Measurements from ENCODE around the gene STK10. TPM values are rescaled to one million over a fixed set of nuclear protein-coding genes. Genes with fewer than 3 reads are reported as not detected.

Gene STK10
- total and polyA plus RNA-seq, 4 donors: 2.8 to 21.7 (median 7.7) TPM

DNA sequence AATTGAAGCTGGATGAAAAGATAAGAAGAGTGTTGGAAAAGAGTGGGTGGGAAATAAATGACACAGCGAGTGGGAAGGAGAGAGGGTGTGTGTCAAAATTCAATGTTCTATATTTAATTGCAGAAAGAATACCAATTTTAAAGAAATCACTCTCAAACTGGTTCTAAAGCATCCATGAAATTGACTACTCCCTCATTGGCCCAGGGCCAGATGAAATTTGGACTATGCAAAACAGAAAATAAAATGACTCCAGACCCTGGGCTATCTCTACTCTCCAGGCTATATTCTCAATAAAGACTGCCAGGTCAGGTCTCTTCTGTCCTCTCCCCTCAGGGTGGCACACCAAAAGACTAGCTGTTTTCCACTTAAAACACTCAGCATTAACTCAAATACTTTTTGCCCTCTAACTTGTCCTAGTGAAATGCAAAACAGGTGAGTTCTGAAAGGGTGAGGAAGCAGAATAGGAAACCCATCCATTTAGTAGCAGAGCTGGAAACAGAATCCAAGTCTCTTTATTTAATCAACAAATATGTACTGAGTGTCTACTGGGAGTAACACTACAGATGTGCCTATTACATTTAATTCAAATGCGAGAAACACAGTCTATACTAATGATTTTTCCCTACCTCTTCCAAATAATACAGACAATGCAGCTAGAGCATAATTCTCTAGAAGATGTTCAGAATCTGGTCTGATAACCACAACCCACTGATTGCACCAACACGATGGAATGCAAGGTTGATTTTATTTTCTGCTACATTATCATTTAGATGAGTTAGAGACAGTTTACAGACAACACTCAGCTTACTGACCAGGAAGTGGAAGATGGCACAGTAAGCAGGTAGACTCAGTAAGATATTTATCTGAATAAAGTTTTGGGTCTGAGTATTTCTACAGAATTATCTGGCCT lies 48.1 kb upstream of the STK10 start:
- Histone ChIP-seq H3K27ac (ENCODE audit: low read depth in 1 of 2, low read length in 2 of 2) (no peak overlapping the region), H3K9me3 (ENCODE audit: control insufficient read depth in 4 of 4, low read length in 3 of 4) (no peaks in the 10 kb centered on the region), H3K4me3 (ENCODE audit: low read depth in 1 of 3, low read length in 3 of 3) (no peak overlapping the region), H3K9ac (ENCODE audit: low read depth in 1 of 2, low read length in 2 of 2) (no peak overlapping the region), H3K4me1 (ENCODE audit: control insufficient read depth in 4 of 4, insufficient read depth in 4 of 4, low read length in 3 of 4) (peaks cover 0 to 17% (median 16%) of the 10 kb centered on the region in 4 donors), H3K36me3 (ENCODE audit: control insufficient read depth in 4 of 4, insufficient read depth in 3 of 4, low read depth in 1 of 4, low read length in 3 of 4) (peaks cover 0 to 3% (median 1%) of the 10 kb centered on the region in 4 donors), H3K27me3 (ENCODE audit: control insufficient read depth in 4 of 4, insufficient read depth in 4 of 4, low read length in 3 of 4) (no peaks in the 10 kb centered on the region)
- 59% methylated on average over 3 of the region's 3 CpGs for WGBS
- TF ChIP-seq HNF4A (conservative IDR thresholded peaks at IDR 0.05) (peak; percentile 40 to 65), SP1 (IDR thresholded peaks at IDR 0.05) (peak; percentile 21), MAX (IDR thresholded peaks at IDR 0.05) (no peak)
- DNase-seq (ENCODE audit: low spot score): no peak

DNA sequence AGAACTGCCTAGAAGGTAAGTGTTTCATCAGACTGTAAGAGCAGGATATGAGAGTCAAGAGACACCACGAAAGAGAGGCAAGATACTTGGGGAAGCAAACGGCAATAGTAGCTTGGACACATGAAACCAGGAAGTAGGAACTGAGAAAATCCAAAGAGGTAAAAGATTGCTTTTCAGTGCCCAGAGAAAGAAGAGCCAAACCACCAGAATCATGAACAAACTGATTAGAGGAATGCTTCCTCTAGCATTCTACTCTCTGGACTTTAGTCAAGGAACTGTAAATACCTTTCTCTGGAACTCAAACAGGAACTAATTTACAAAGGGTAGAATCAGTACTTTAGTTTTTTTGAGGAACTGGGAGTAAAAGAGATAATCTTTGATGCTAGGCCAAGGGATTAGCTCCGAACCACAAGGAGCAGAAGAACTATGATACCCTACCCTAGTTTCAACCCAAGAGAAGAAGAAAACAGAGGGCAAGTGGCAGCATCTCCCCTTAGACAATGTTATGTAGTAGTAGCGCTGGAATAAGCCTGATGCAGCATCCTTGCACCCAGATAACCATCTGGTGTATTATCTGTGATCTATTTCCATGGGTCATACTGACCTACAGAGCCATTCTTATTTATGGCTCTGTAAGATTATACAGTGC lies 47.2 kb upstream of the STK10 start:
- Histone ChIP-seq H3K27me3 (ENCODE audit: control insufficient read depth in 4 of 4, insufficient read depth in 4 of 4, low read length in 3 of 4) (no peaks in the 10 kb centered on the region), H3K9ac (ENCODE audit: low read depth in 1 of 2, low read length in 2 of 2) (no peak overlapping the region), H3K4me3 (ENCODE audit: low read depth in 1 of 3, low read length in 3 of 3) (no peak overlapping the region), H3K36me3 (ENCODE audit: control insufficient read depth in 4 of 4, insufficient read depth in 3 of 4, low read depth in 1 of 4, low read length in 3 of 4) (peaks cover 0 to 5% (median 1%) of the 10 kb centered on the region in 4 donors), H3K9me3 (ENCODE audit: control insufficient read depth in 4 of 4, low read length in 3 of 4) (no peaks in the 10 kb centered on the region), H3K4me1 (ENCODE audit: control insufficient read depth in 4 of 4, insufficient read depth in 4 of 4, low read length in 3 of 4) (peaks cover 0 to 17% (median 16%) of the 10 kb centered on the region in 4 donors), H3K27ac (ENCODE audit: low read depth in 1 of 2, low read length in 2 of 2) (no peak overlapping the region)
- TF ChIP-seq FOXA2 (IDR thresholded peaks at IDR 0.05) (no peak), HNF4A (conservative IDR thresholded peaks at IDR 0.05) (peak; percentile 21 to 44), SP1 (IDR thresholded peaks at IDR 0.05) (peak; percentile 23)
- DNase-seq (ENCODE audit: low spot score): no peak
- 34% methylated on average over 4 of the region's 4 CpGs for WGBS

DNA sequence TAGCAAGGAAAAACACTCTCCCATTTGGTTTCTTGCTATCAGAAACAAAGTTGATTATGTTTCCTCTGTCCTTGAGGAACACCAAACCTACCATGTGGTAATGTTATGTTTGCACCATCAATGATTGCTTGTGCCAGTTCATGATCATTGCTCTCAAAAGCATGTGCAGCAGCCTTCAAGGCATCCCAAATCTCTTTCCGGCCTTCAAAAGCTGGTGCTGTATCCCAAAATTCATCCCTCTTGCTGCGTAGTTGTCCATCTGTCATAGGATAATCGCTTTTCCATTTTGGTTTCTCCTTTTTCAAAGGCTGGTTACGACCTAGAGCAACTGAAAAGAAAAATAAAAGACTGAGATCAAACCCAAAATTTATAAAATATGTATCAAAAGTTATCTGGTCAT lies 46.0 kb upstream of the STK10 start:
- no peak for DNase-seq (ENCODE audit: low spot score)
- H3K9ac ChIP-seq (ENCODE audit: low read depth in 1 of 2, low read length in 2 of 2): no peak overlapping the region
- H3K9me3 ChIP-seq (ENCODE audit: control insufficient read depth in 4 of 4, low read length in 3 of 4): no peaks in the 10 kb centered on the region
- H3K36me3 ChIP-seq (ENCODE audit: control insufficient read depth in 4 of 4, insufficient read depth in 3 of 4, low read depth in 1 of 4, low read length in 3 of 4): peaks cover 0 to 5% (median 2%) of the 10 kb centered on the region in 4 donors
- no peak overlapping the region for H3K4me3 ChIP-seq (ENCODE audit: low read depth in 1 of 3, low read length in 3 of 3)
- H3K27me3 ChIP-seq (ENCODE audit: control insufficient read depth in 4 of 4, insufficient read depth in 4 of 4, low read length in 3 of 4): no peaks in the 10 kb centered on the region
- peaks cover 0 to 17% (median 16%) of the 10 kb centered on the region in 4 donors for H3K4me1 ChIP-seq (ENCODE audit: control insufficient read depth in 4 of 4, insufficient read depth in 4 of 4, low read length in 3 of 4)
- no peak overlapping the region for H3K27ac ChIP-seq (ENCODE audit: low read depth in 1 of 2, low read length in 2 of 2)
- WGBS: 98% methylated on average over 4 of the region's 4 CpGs
- TF ChIP-seq, protein P1, sequence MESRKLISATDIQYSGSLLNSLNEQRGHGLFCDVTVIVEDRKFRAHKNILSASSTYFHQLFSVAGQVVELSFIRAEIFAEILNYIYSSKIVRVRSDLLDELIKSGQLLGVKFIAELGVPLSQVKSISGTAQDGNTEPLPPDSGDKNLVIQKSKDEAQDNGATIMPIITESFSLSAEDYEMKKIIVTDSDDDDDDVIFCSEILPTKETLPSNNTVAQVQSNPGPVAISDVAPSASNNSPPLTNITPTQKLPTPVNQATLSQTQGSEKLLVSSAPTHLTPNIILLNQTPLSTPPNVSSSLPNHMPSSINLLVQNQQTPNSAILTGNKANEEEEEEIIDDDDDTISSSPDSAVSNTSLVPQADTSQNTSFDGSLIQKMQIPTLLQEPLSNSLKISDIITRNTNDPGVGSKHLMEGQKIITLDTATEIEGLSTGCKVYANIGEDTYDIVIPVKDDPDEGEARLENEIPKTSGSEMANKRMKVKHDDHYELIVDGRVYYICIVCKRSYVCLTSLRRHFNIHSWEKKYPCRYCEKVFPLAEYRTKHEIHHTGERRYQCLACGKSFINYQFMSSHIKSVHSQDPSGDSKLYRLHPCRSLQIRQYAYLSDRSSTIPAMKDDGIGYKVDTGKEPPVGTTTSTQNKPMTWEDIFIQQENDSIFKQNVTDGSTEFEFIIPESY (IDR thresholded peaks at IDR 0.05): no peak
- TF ChIP-seq NR2F2 (IDR thresholded peaks at IDR 0.05) (no peak), EGR1 (IDR thresholded peaks at IDR 0.05; ENCODE audit: low read depth in 2 of 2) (no peak), RAD21 (IDR thresholded peaks at IDR 0.05) (no peak), TAF1 (conservative IDR thresholded peaks at IDR 0.05) (no peak), HNF4A (conservative IDR thresholded peaks at IDR 0.05) (no peak), RXRA (IDR thresholded peaks at IDR 0.05) (no peak), MAX (IDR thresholded peaks at IDR 0.05) (no peak), REST (IDR thresholded peaks at IDR 0.05) (no peak), JUND (IDR thresholded peaks at IDR 0.05) (no peak), SP1 (IDR thresholded peaks at IDR 0.05) (no peak), HNF4G (IDR thresholded peaks at IDR 0.05) (no peak), FOXA2 (IDR thresholded peaks at IDR 0.05) (no peak), YY1 (IDR thresholded peaks at IDR 0.05) (no peak), ATF3 (IDR thresholded peaks at IDR 0.05) (no peak), FOXA1 (IDR thresholded peaks at IDR 0.05) (no peak), GABPA (IDR thresholded peaks at IDR 0.05 in 1 of 2, conservative IDR thresholded peaks at IDR 0.05 in 1 of 2) (no peak)
- TF ChIP-seq, protein P2, sequence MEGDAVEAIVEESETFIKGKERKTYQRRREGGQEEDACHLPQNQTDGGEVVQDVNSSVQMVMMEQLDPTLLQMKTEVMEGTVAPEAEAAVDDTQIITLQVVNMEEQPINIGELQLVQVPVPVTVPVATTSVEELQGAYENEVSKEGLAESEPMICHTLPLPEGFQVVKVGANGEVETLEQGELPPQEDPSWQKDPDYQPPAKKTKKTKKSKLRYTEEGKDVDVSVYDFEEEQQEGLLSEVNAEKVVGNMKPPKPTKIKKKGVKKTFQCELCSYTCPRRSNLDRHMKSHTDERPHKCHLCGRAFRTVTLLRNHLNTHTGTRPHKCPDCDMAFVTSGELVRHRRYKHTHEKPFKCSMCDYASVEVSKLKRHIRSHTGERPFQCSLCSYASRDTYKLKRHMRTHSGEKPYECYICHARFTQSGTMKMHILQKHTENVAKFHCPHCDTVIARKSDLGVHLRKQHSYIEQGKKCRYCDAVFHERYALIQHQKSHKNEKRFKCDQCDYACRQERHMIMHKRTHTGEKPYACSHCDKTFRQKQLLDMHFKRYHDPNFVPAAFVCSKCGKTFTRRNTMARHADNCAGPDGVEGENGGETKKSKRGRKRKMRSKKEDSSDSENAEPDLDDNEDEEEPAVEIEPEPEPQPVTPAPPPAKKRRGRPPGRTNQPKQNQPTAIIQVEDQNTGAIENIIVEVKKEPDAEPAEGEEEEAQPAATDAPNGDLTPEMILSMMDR (IDR thresholded peaks at IDR 0.05; ENCODE audit: low read depth, low read length, missing input control): no peak
